Measurements from ENCODE around the gene ARHGAP42.

DNA sequence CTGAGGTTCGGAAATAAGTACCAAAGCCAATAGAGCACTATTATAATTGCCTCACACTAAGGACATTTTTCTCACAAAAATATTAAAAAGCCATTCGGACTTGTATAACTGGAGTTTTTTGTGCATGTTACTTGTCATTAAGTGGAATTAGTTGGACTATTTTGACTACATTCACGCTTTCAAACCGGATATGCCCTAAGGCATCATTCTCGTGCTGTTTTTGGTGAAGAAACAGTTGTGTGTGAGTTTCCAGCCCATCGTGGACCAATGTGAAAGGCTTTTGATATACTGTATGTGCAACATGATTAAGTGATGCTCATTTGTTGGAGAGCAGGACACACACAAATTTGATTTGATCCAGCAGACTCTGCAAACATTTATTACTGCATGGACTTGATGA is 249.7 kb downstream of the ARHGAP42 start:
- TF ChIP-seq, protein P1, sequence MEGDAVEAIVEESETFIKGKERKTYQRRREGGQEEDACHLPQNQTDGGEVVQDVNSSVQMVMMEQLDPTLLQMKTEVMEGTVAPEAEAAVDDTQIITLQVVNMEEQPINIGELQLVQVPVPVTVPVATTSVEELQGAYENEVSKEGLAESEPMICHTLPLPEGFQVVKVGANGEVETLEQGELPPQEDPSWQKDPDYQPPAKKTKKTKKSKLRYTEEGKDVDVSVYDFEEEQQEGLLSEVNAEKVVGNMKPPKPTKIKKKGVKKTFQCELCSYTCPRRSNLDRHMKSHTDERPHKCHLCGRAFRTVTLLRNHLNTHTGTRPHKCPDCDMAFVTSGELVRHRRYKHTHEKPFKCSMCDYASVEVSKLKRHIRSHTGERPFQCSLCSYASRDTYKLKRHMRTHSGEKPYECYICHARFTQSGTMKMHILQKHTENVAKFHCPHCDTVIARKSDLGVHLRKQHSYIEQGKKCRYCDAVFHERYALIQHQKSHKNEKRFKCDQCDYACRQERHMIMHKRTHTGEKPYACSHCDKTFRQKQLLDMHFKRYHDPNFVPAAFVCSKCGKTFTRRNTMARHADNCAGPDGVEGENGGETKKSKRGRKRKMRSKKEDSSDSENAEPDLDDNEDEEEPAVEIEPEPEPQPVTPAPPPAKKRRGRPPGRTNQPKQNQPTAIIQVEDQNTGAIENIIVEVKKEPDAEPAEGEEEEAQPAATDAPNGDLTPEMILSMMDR (IDR thresholded peaks at IDR 0.05; ENCODE audit: insufficient read depth, low read length), result no peak
- no peak for TF ChIP-seq POLR2AphosphoS5 (IDR thresholded peaks at IDR 0.05; ENCODE audit: low read depth)
- TF ChIP-seq GABPA (IDR thresholded peaks at IDR 0.05; ENCODE audit: low read depth), result no peak
- no peak for TF ChIP-seq SPI1 (IDR thresholded peaks at IDR 0.05; ENCODE audit: borderline replicate concordance, low read depth)

Data from HL-60 (cell line).